ENCODE results near the gene ADAMTSL3. TPM values are rescaled to one million over a fixed set of nuclear protein-coding genes. Genes with fewer than 3 reads are reported as not detected.

Gene ADAMTSL3
- total and polyA plus RNA-seq, 7 experiments from 2014 or later, result not detected

DNA sequence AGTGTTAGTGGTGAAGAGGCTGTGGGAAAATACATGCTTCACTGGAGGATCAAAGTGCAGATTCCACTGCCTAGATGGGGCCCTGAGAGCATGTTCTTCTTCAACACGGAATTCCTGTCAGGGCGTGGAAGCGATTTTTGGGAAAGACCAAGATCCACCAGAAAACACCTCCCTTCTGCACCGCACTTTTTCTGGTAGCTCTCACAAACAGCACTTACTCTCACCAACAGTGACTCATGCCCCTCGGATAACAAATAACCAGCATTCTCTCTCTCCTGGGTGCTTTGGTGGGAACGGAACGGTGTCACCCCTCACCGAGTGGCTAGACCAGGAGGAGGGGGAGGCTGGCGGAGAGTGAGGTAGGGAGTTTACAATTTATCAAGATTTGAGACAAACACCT, 40.1 kb downstream of the ADAMTSL3 start:
- CTCF ChIA-PET, result no interaction called here
- H3K9me3 ChIP-seq (ENCODE audit: control insufficient read depth in 2 of 3, low read length in 3 of 3), result no peaks in the 10 kb centered on the region
- H3K27ac ChIP-seq (ENCODE audit: low read depth, low read length), result no peak overlapping the region
- Mint-ChIP-seq H3K9me3 (peaks cover 0 to 11% (median 0%) of the 10 kb centered on the region in 11 donors), H3K27ac (no peak overlapping the region), H3K27me3 (peaks cover 2 to 35% (median 9%) of the 10 kb centered on the region in 5 donors), H3K36me3 (no peaks in the 10 kb centered on the region), H3K4me3 (no peak overlapping the region), H3K4me1 (no peaks in the 10 kb centered on the region)
- intact Hi-C loops (cut with micrococcal nuclease), result no loop called here
- H3K27me3 ChIP-seq (ENCODE audit: control insufficient read depth in 2 of 2, insufficient read depth in 2 of 2, low read length in 2 of 2), result no peaks in the 10 kb centered on the region
- H3K4me3 ChIP-seq (ENCODE audit: low read length), result no peak overlapping the region
- no peaks in the 10 kb centered on the region for H3K36me3 ChIP-seq (ENCODE audit: control insufficient read depth in 2 of 3, insufficient read depth in 3 of 3, low read length in 3 of 3)
- POLR2A ChIA-PET, result no interaction called here
- ATAC-seq (no peak), DNase-seq (no peak)
- H3K4me1 ChIP-seq (ENCODE audit: control insufficient read depth in 2 of 2, insufficient read depth in 2 of 2, low read length in 2 of 2), result no peaks in the 10 kb centered on the region

DNA sequence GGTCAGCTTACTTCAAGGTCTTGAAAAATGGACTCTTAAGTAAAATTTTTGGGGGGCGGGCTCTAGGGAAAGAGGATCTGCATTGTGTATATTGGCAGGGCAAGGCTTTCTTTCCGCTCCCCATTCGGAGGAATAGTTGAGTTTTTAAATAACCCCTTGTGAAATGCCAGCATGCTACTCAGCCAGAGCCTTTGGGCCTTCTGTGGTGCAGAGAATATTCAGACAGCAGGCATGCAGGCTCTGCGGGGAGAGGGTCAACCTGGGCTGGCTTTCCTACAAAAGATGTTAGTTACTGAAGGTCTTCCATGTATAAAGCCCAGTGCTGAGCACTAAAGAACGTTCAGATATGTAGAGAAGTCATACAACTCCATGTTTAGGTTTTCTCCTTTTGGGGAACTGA, 40.6 kb downstream of the ADAMTSL3 start:
- H3K4me3 ChIP-seq (ENCODE audit: low read length), result no peak overlapping the region

DNA sequence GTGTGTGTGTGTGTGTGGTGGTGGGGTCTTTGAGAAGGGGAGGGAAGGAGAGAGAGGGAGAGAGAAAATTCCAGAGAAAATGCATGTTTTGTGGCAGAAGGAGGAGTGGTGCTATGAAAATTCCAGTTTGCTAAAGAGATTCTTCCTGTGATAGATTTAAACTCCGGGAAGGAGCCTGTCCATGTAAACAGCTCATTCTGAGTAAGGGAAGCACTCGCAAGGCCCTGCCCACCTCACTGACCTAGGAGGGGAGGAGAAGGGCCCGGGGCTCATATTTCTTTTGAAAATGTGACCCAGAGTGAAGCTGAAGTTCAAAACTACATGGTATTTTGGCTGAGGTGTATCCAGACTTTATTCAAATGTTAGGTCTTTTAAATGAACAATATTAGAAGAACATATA, 41.3 kb downstream of the ADAMTSL3 start:
- Mint-ChIP-seq H3K4me1 (no peaks in the 10 kb centered on the region), H3K27ac (no peak overlapping the region), H3K36me3 (no peaks in the 10 kb centered on the region), H3K4me3 (no peak overlapping the region), H3K9me3 (peaks cover 0 to 10% (median 1%) of the 10 kb centered on the region in 11 donors), H3K27me3 (peaks cover under 1 to 32% (median 13%) of the 10 kb centered on the region in 5 donors)
- Histone ChIP-seq H3K36me3 (ENCODE audit: control insufficient read depth in 2 of 3, insufficient read depth in 3 of 3, low read length in 3 of 3) (no peaks in the 10 kb centered on the region), H3K9me3 (ENCODE audit: control insufficient read depth in 2 of 3, low read length in 3 of 3) (no peaks in the 10 kb centered on the region), H3K27me3 (ENCODE audit: control insufficient read depth in 2 of 2, insufficient read depth in 2 of 2, low read length in 2 of 2) (no peaks in the 10 kb centered on the region), H3K27ac (ENCODE audit: low read depth, low read length) (no peak overlapping the region), H3K4me3 (ENCODE audit: low read length) (no peak overlapping the region), H3K4me1 (ENCODE audit: control insufficient read depth in 2 of 2, insufficient read depth in 2 of 2, low read length in 2 of 2) (no peaks in the 10 kb centered on the region)
- intact Hi-C loops (cut with micrococcal nuclease), result no loop called here
- ChIA-PET CTCF (no interaction called here), POLR2A (no interaction called here)
- no peak for DNase-seq
- no peak for ATAC-seq

More for the DNA sequence above, 40.6 kb downstream of the ADAMTSL3 start:
- no peak overlapping the region for H3K27ac Mint-ChIP-seq
- Histone ChIP-seq H3K4me1 (ENCODE audit: control insufficient read depth in 2 of 2, insufficient read depth in 2 of 2, low read length in 2 of 2) (no peaks in the 10 kb centered on the region), H3K27ac (ENCODE audit: low read depth, low read length) (no peak overlapping the region), H3K9me3 (ENCODE audit: control insufficient read depth in 2 of 3, low read length in 3 of 3) (no peaks in the 10 kb centered on the region), H3K27me3 (ENCODE audit: control insufficient read depth in 2 of 2, insufficient read depth in 2 of 2, low read length in 2 of 2) (no peaks in the 10 kb centered on the region), H3K36me3 (ENCODE audit: control insufficient read depth in 2 of 3, insufficient read depth in 3 of 3, low read length in 3 of 3) (no peaks in the 10 kb centered on the region)
- H3K36me3 Mint-ChIP-seq, result no peaks in the 10 kb centered on the region
- POLR2A ChIA-PET, result no interaction called here
- intact Hi-C loops (cut with micrococcal nuclease), result no loop called here
- no peaks in the 10 kb centered on the region for H3K4me1 Mint-ChIP-seq
- no peak overlapping the region for H3K4me3 Mint-ChIP-seq
- H3K27me3 Mint-ChIP-seq, result peaks cover 2 to 35% (median 11%) of the 10 kb centered on the region in 5 donors
- no peak for DNase-seq
- H3K9me3 Mint-ChIP-seq, result peaks cover 0 to 11% (median under 1%) of the 10 kb centered on the region in 11 donors
- no peak for ATAC-seq
- CTCF ChIA-PET, result no interaction called here

DNA sequence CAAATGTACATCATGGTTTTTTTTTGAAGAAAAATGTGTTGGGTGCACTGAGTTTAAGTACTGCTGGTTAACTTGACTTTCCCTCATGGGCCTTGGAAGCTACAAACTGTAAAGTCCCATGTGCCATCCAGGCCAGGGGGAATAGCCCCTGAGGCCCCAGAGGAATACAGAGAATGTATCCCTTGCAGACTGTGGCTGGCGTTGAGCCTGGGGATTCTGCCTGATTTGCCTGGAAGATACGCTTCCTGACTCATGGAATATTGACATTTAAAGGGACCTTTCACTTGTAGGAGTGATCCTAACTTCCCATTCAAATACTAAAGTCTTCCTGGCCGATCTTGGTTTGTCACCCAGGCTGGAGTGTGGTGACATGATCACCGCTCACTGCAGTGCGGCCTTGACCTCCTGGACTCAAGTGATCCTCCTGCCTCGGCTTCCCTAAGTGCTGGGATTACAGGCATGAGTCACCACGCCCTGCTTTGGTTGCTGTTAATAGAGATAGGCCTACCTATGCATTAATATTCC, 42.0 kb downstream of the ADAMTSL3 start:
- intact Hi-C loops (cut with micrococcal nuclease), result no loop called here
- Mint-ChIP-seq H3K4me3 (no peak overlapping the region), H3K27ac (no peak overlapping the region), H3K27me3 (peaks cover 0 to 26% (median 9%) of the 10 kb centered on the region in 5 donors), H3K4me1 (no peaks in the 10 kb centered on the region), H3K9me3 (peaks cover 0 to 7% (median 0%) of the 10 kb centered on the region in 11 donors), H3K36me3 (no peaks in the 10 kb centered on the region)
- Histone ChIP-seq H3K4me3 (ENCODE audit: low read length) (no peak overlapping the region), H3K27ac (ENCODE audit: low read depth, low read length) (no peak overlapping the region), H3K36me3 (ENCODE audit: control insufficient read depth in 2 of 3, insufficient read depth in 3 of 3, low read length in 3 of 3) (no peaks in the 10 kb centered on the region), H3K27me3 (ENCODE audit: control insufficient read depth in 2 of 2, insufficient read depth in 2 of 2, low read length in 2 of 2) (no peaks in the 10 kb centered on the region), H3K4me1 (ENCODE audit: control insufficient read depth in 2 of 2, insufficient read depth in 2 of 2, low read length in 2 of 2) (no peaks in the 10 kb centered on the region), H3K9me3 (ENCODE audit: control insufficient read depth in 2 of 3, low read length in 3 of 3) (no peaks in the 10 kb centered on the region)
- ATAC-seq (no peak), DNase-seq (no peak)
- POLR2A ChIA-PET, result no interaction called here
- CTCF ChIA-PET, result no interaction called here

DNA sequence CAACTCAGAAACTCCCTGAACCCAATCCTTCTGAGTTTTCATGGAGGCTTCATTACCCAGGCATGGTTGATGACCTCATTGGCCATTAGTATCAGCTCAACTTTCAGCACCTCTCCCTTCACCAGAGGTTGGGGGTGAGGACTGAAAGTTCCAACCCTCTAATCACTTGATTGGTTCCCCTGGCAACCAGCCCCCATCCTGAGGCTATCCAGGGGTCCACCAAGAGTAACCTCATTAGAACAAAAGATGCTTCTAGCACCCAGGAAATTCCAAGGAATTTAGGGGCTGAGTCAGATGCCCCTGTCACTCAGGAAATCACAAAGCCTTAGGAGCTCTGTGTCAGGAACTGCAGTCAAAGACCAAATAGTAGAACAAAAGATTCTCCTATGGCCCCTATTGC, 43.8 kb downstream of the ADAMTSL3 start:
- CTCF ChIA-PET, result no interaction called here
- Mint-ChIP-seq H3K4me3 (no peak overlapping the region), H3K4me1 (no peaks in the 10 kb centered on the region), H3K9me3 (peaks cover 0 to 10% (median 1%) of the 10 kb centered on the region in 11 donors), H3K27me3 (peaks cover 0 to 24% (median 9%) of the 10 kb centered on the region in 5 donors), H3K36me3 (no peaks in the 10 kb centered on the region), H3K27ac (no peak overlapping the region)
- no peak for ATAC-seq
- no peak overlapping the region for H3K27ac ChIP-seq (ENCODE audit: low read depth, low read length)
- intact Hi-C loops (cut with micrococcal nuclease), result no loop called here
- H3K9me3 ChIP-seq (ENCODE audit: control insufficient read depth in 2 of 3, low read length in 3 of 3), result no peaks in the 10 kb centered on the region
- DNase-seq, result no peak
- POLR2A ChIA-PET, result no interaction called here
- no peaks in the 10 kb centered on the region for H3K27me3 ChIP-seq (ENCODE audit: control insufficient read depth in 2 of 2, insufficient read depth in 2 of 2, low read length in 2 of 2)
- H3K4me3 ChIP-seq (ENCODE audit: low read length), result no peak overlapping the region
- no peaks in the 10 kb centered on the region for H3K36me3 ChIP-seq (ENCODE audit: control insufficient read depth in 2 of 3, insufficient read depth in 3 of 3, low read length in 3 of 3)
- no peaks in the 10 kb centered on the region for H3K4me1 ChIP-seq (ENCODE audit: control insufficient read depth in 2 of 2, insufficient read depth in 2 of 2, low read length in 2 of 2)

DNA sequence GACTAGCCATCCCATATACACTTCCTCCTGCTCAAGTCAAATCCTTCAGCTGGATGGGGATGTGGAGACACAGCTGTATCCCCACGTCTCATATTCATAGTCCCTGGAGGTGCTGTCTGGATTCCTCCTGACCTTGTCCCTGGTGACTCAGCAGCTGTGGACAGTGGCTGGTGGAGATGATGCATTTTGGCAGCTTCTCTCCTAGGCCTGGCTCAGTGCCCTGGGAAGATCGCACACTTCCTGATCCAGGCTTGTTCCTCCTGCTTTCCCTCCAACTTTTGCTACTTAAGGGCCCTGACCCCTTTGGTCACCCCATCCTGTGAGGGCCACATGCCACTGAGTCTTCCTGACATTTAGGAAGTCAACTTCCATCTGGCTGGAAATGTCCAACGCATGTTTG, 44.4 kb downstream of the ADAMTSL3 start:
- CTCF ChIA-PET, result no interaction called here
- H3K9me3 Mint-ChIP-seq, result peaks cover 0 to 10% (median 1%) of the 10 kb centered on the region in 11 donors
- Histone ChIP-seq H3K27me3 (ENCODE audit: control insufficient read depth in 2 of 2, insufficient read depth in 2 of 2, low read length in 2 of 2) (no peaks in the 10 kb centered on the region), H3K36me3 (ENCODE audit: control insufficient read depth in 2 of 3, insufficient read depth in 3 of 3, low read length in 3 of 3) (no peaks in the 10 kb centered on the region), H3K9me3 (ENCODE audit: control insufficient read depth in 2 of 3, low read length in 3 of 3) (no peaks in the 10 kb centered on the region), H3K27ac (ENCODE audit: low read depth, low read length) (no peak overlapping the region), H3K4me1 (ENCODE audit: control insufficient read depth in 2 of 2, insufficient read depth in 2 of 2, low read length in 2 of 2) (no peaks in the 10 kb centered on the region), H3K4me3 (ENCODE audit: low read length) (no peak overlapping the region)
- POLR2A ChIA-PET, result no interaction called here
- intact Hi-C loops (cut with micrococcal nuclease), result no loop called here
- no peaks in the 10 kb centered on the region for H3K4me1 Mint-ChIP-seq
- DNase-seq (no peak), ATAC-seq (no peak)
- peaks cover 0 to 23% (median 9%) of the 10 kb centered on the region in 5 donors for H3K27me3 Mint-ChIP-seq
- no peak overlapping the region for H3K27ac Mint-ChIP-seq
- H3K36me3 Mint-ChIP-seq, result no peaks in the 10 kb centered on the region
- H3K4me3 Mint-ChIP-seq, result no peak overlapping the region

DNA sequence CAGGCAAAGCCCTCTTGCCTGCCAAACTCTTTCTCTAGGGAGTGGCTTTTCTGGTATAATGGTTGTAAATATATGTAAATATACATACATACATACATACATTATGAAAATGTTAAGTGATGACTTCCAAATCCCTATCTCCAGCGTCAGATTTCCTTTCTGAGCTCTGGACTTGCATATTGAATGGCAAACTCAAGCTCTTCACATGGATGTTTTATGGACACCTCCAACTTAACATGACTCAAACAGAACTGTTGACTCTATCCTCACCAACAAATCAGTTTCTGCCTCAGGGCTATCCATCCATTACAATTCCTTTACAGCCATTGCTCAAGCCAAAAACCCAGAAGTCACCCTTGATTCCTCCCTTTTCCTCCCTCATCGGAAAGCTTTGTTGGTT, 45.1 kb downstream of the ADAMTSL3 start:
- Histone ChIP-seq H3K27me3 (ENCODE audit: control insufficient read depth in 2 of 2, insufficient read depth in 2 of 2, low read length in 2 of 2) (no peaks in the 10 kb centered on the region), H3K27ac (ENCODE audit: low read depth, low read length) (no peak overlapping the region), H3K4me3 (ENCODE audit: low read length) (no peak overlapping the region), H3K9me3 (ENCODE audit: control insufficient read depth in 2 of 3, low read length in 3 of 3) (no peaks in the 10 kb centered on the region), H3K36me3 (ENCODE audit: control insufficient read depth in 2 of 3, insufficient read depth in 3 of 3, low read length in 3 of 3) (no peaks in the 10 kb centered on the region), H3K4me1 (ENCODE audit: control insufficient read depth in 2 of 2, insufficient read depth in 2 of 2, low read length in 2 of 2) (no peaks in the 10 kb centered on the region)
- H3K4me1 Mint-ChIP-seq, result no peaks in the 10 kb centered on the region
- H3K27me3 Mint-ChIP-seq, result peaks cover 0 to 27% (median 9%) of the 10 kb centered on the region in 5 donors
- no peaks in the 10 kb centered on the region for H3K36me3 Mint-ChIP-seq
- intact Hi-C loops (cut with micrococcal nuclease), result no loop called here
- no peak for ATAC-seq
- DNase-seq, result no peak
- ChIA-PET CTCF (no interaction called here), POLR2A (no interaction called here)
- H3K9me3 Mint-ChIP-seq, result peaks cover 0 to 10% (median 1%) of the 10 kb centered on the region in 11 donors
- H3K27ac Mint-ChIP-seq, result no peak overlapping the region
- no peak overlapping the region for H3K4me3 Mint-ChIP-seq
